HTR-8/SVneo (cell line): ENCODE data around the gene SCN2B.

Source experiments
- DNase-seq: peaks from one replicate; pipeline ENCODE4 v3.0.0; 2011; ENCODE audit warnings: low spot score, mixed read lengths; ENCODE audit not compliant: insufficient read length
- FAIRE-seq: peaks from 2 replicates; lab custom pipeline; 2011; peaks lifted over from hg19 to GRCh38; lab: Jason Lieb, UNC

SCN2B gene

GRCh38 chr11:118155776-118156530, 20.5 kb downstream of the SCN2B start:
- FAIRE-seq = no peak
- DNase-seq = no peak

- DNase-seq (no peak), FAIRE-seq (no peak)
Observed at GRCh38 chr11:118154641-118155040, 21.8 kb downstream of the SCN2B start.

- DNase-seq = no peak
- no peak for FAIRE-seq
Observed at GRCh38 chr11:118153976-118154375, 22.5 kb downstream of the SCN2B start.

- DNase-seq (no peak), FAIRE-seq (no peak)
Observed at GRCh38 chr11:118153516-118153915, 22.9 kb downstream of the SCN2B start.

- DNase-seq (peak; percentile 56), FAIRE-seq (peak; percentile 84)
Observed at GRCh38 chr11:118152552-118153471, 23.6 kb downstream of the SCN2B start, which contains the start of gene SCN4B. SCN4B (minus strand) TSS chr11:118152823; CDS start chr11:118152673, 150 bp downstream.

DNA sequence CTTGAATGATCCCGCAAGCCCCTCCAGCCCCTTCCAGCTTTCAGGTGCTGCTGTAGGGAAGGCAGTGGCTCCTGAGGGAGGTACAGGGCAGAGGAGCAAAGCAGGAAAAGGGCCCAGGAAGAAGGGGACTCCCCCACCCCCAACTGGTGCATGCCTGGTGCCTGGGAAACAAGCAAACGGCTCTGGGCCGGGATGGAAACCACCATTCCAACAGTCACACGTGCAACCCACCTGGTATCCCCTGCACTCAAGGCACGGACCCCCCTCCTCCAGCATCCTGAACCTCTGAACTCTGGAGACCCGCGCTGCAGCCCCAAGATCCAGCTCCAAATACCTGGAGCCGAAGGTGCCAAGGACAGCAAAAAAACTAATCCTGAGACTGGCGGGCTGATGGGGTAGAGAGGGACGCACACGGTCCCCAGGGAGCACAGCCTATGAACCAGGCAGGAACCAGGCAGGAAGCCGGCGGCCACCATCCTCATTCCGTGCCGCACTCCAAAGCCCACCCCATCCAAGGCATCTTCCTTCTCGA, 24.4 kb downstream of the SCN2B start:
- DNase-seq (no peak), FAIRE-seq (no peak)

GRCh38 chr11:118151431-118151830, 25.0 kb downstream of the SCN2B start:
- DNase-seq = no peak

GRCh38 chr11:118149493-118149892, 26.9 kb downstream of the SCN2B start:
- FAIRE-seq = no peak

More at GRCh38 chr11:118151431-118151830, 25.0 kb downstream of the SCN2B start:
- FAIRE-seq = no peak

DNA sequence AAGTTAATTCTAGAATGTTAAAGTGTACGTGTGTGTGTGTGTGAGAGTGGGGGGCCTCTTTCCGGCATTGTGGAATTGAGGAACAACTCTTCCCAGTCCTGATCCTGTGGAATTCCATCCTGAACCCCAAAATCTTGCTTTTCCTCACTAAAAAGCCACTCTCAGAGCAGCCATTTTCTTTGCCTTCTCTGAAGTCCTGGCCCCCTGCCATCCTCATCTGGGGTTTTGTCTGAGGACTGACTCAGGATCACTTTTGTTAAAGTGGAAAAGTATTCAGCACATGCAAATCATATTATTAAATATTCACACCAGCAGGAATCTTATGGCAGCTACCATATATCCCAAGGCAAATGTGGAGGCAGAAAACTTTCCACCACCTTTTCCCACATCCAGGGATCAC, 27.6 kb downstream of the SCN2B start:
- no peak for DNase-seq
- no peak for FAIRE-seq

More at GRCh38 chr11:118149493-118149892, 26.9 kb downstream of the SCN2B start:
- no peak for DNase-seq

- no peak for FAIRE-seq
- DNase-seq = no peak
Observed at GRCh38 chr11:118148240-118148639, 28.2 kb downstream of the SCN2B start.

- DNase-seq (no peak), FAIRE-seq (no peak)
Observed at GRCh38 chr11:118147502-118147901, 28.9 kb downstream of the SCN2B start.

DNA sequence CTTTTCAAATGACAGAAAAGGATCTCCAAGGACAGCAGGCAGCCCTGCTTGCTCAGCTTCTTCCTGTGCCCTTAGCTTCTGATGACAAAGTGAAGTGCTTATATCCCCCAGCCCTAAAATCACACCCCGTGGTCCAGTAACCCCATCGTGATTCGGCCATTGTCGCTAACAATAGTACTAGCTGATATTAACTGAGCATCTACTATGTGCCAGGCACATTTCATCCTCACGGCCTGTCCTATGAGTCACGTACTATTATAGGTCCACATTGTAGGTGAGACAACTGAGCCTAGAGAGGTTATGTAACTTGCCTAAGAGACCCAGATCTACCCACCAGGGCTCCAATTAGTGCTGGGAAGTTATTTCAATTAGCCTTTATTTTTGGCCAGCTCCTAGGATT, 29.9 kb downstream of the SCN2B start:
- DNase-seq (no peak), FAIRE-seq (no peak)

DNA sequence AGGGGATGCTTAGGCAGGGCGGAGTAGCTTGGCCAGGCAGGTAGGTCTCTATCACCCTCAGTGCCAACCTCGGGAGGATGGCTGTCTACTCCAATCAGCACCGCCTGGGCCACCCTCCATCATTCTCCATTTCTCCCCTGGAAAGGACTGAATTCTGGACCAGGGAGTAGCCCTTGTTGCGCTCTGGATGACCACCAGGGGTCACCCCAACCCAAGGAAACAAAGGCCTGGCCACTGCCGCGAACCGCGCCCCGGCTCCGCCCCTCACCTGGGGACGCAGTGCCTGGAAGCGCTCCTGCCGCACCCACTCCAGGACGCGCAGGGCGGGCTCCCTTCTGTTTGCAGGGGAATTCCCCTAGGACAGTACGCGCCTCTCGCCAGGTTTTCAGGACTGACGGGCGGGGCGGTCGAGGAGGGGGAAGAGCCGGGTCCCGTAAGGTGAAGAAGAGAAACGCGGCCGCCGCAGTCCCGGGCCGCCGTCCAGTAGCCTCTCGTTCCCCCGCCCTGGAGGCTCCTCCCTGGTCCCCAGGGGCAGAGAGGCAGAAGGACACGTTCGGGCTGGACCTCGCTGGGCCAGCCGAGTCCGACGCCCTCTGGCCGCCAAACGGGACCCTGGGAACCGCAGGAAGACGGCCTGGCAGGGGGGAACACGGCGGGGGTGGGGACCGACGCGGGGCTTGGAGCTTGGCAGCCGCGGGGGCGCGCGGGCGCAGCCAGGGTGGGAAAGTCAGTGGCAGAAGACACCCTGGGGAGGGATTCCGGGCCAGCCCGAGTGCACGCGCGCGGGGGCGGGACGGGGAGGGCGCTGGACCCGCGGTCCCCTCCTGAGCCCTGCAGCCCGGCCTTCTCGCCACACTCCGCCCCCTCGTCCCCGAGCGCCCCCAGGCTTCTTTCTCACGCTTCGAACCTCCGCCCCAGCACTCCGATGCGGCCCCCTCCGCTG, 30.9 kb downstream of the SCN2B start:
- FAIRE-seq (peak; percentile 80), DNase-seq (peak; percentile 96)

DNA sequence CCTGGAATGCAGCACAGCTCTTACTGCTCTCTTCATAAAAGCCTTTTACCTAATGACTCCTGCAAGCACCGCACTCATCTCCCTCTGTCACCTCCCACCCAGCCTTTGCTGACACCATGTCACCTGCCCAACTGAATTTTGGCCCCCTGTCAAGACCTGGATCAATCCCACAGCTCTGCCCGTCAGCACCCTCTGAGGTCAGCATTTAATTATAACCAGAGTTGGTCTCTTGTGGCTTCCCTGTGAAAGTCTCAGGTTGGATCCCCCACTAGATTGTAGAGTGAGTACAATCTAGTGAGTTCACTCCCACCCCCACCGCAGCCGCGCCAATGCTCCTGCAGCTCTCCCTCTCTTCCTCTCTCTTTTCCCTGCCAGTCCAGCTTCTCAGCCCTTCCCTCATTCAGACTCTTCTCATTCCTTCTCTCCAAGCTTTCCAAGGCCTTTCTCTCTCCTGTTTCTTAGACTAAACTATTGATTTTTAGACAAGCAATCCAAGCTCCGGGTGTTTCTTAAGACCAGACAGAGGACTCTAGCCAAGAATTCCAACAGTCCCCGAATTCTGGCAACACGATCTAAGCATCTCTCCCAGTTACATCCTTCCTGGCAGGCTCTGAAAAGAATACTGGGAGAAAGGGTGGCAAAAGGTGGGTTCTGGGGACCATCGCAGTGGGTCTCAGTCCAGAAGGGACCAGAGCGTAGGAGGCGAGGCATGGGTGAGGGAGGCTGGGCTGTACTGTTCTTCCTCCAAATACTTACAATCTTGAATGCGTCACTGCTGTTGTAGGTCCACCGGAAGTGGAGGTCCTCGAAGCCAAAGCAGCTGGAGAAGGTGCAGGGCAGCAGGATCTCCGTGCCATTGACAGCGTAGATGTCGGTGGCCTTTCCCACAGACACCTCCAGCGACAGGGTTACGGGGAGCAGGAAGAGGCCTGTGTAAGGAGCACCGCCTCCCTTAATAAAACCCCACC, 31.9 kb downstream of the SCN2B start:
- no peak for DNase-seq
- peak; percentile 23 for FAIRE-seq

GRCh38 chr11:118143661-118144185, 32.7 kb downstream of the SCN2B start:
- DNase-seq (no peak), FAIRE-seq (no peak)

- DNase-seq (no peak), FAIRE-seq (no peak)
Observed at GRCh38 chr11:118142809-118143208, 33.6 kb downstream of the SCN2B start.

- FAIRE-seq (no peak), DNase-seq (peak; percentile 41)
Observed at GRCh38 chr11:118142081-118142480, 34.4 kb downstream of the SCN2B start.

DNA sequence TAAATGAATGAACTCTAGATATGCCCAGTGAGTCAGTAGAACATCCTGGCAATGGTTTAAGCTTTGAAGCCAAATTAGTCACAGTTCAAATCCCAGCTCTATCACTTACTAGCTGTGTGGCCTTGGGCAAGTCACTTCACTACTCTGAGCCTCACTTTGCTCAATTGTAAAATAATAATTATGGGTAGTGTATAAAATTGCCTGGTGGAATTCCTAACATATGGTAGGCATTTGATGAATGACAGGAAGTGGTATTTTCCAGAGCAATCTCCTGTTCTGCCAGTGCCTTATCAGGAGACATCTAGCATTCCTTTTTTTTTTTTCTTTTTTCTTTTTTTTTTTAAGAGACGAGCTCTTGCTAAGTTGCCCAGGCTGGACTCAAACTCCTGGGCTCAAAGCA, 36.9 kb downstream of the SCN2B start:
- DNase-seq (peak; percentile 37), FAIRE-seq (no peak)
